Activated T-cell treated with anti-CD3 and anti-CD28 coated beads for 24 hours (primary cell): ENCODE results near the gene PSMB10.

Source experiments
- DNase-seq: peaks from one replicate; pipeline ENCODE4 v3.0.0-alpha.2; 2020; ENCODE audit warnings: low read depth

PSMB10 gene

DNA sequence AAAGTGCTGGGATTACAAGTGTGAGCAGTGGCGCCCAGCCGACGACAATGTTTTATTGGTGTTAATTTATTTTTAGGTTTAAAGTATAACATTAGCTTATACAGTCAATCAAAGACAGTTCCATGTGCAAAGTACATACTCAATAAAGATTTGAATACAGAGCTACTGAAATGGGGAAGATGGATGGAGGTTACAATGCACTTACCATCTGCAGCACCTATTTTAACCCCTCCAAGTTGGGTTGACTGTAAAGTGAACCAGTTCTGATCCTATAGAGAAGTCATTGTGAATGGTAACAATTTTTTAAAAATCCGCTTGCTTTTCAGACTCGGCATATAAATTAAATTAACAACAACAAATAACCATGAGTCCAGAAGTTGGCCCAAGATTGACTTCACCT, 44.3 kb downstream of the PSMB10 start:
- DNase-seq, result no peak

DNA sequence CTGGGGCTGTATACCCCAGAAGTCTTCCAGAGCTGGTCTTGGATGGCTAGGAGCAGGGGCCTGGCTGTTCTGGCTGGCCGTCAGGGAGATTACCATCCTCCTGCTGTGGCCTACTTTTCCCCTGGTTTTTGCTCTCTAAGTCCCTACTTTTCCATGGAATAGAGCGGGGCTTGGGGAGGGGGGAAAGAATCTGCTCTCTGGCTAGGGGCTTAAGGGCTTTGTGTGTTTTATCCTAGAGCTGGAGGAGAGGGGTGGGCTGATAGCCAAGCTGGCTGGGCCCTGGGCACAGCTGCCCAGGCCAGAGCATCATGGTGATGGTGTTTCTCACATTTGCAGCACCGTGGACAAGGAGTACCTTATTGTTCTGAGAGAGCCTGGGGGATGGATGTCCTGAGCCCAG, 48.3 kb downstream of the PSMB10 start:
- no peak for DNase-seq

GRCh38 chr16:67886387-67886786, 50.3 kb downstream of the PSMB10 start:
- no peak for DNase-seq

DNA sequence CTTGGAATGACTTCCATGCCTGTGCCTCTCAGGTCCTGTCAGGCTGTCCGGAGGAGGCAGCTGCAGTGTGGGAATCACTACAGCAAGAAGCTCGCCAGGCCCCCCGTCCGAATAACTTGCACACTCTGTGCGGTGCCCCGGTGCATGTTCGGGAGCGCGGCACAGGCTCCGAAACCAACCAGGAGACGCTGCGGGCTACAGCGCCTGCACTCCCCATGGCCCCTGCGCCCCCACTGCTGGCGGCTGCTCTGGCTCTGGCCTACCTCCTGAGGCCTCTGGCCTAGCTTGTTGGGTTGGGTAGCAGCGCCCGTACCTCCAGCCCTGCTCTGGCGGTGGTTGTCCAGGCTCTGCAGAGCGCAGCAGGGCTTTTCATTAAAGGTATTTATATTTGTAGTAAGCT, 50.7 kb downstream of the PSMB10 start:
- no peak for DNase-seq

DNA sequence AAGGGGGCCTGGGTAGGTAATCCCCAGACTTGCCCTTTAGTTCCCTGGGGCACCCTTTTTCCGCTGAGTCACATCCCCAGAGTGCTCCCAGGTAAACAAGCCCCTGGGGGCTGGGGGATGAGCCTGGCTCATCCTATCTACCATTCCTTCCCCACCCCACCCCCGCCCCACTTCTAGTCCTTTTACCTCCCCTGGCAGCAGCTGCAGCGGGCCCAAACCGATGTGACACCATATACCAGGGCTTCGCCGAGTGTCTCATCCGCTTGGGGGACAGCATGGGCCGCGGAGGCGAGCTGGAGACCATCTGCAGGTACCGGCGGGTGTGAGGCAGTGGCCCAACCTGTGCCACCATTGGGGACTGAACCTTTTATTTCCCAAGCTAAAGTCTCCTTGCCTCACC, 51.1 kb downstream of the PSMB10 start:
- DNase-seq, result no peak

DNA sequence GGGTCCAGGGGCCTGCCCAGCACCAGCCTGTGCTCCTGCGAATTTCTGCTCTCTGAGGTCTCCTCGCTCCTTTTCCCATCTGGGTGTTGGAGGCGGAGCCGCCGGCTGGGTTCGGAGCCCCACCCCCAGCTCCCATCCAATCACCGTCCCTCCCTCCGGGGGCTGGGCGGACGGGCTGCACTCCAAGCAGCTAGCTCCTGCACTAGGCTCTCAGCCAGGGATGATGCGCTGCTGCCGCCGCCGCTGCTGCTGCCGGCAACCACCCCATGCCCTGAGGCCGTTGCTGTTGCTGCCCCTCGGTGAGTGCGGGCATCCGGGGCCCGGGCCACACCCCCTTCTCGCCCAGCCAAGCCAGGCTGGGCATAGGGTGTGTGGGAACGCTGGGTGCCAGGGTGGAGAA, 52.0 kb downstream of the PSMB10 start, which contains the start of gene NRN1L:
NRN1L (plus strand) TSS at position 202 of the 400 bp plus-strand sequence; CDS start at position 221, 19 bp downstream.
- DNase-seq, result no peak
